Mesothelial cell of epicardium (in vitro differentiated cells): ENCODE data around the gene RHOB. TPM values are rescaled to one million over a fixed set of nuclear protein-coding genes. Genes with fewer than 3 reads are reported as not detected.

Experiments
- DNase-seq, 2 experiments: peaks; one replicate each; pipeline ENCODE4 v3.0.0; 2021; ENCODE audit warnings: low spot score in 2 of 2; ENCODE audit not compliant: unreplicated experiment in 2 of 2
- H3K27ac Mint-ChIP-seq: 2 replicates; pipeline ENCODE4 v1.8.0; 2021; ENCODE audit warnings: mixed read lengths
- H3K27me3 Mint-ChIP-seq: 2 replicates; pipeline ENCODE4 v1.8.0; 2021; ENCODE audit warnings: low read depth, mixed read lengths
- H3K36me3 Mint-ChIP-seq: 2 replicates; pipeline ENCODE4 v1.8.0; 2021; ENCODE audit warnings: mixed read lengths
- H3K4me1 Mint-ChIP-seq: 2 replicates; pipeline ENCODE4 v1.8.0; 2021; ENCODE audit warnings: mixed read lengths
- H3K4me3 Mint-ChIP-seq: 2 replicates; pipeline ENCODE4 v1.8.0; 2021; ENCODE audit warnings: mild to moderate bottlenecking, moderate library complexity, mixed read lengths
- H3K9me3 Mint-ChIP-seq: 2 replicates; pipeline ENCODE4 v1.8.0; 2021; ENCODE audit warnings: mixed read lengths
- total RNA-seq: library from RNA; stranded (reverse); gene quantifications from 3 replicates; pipeline ENCODE4 v1.2.1, GENCODE V29; 2021
- TF ChIP-seq, protein P1 (sequence below): fragments of 200-600 bp; sonication (generic); IDR thresholded peaks from one replicate; pipeline ENCODE4 v1.5.0; 2021; ENCODE audit warnings: antibody characterized with exemption; ENCODE audit not compliant: unreplicated experiment

The RHOB gene
- total RNA-seq, 1 donor from 2014 or later = 85.9 TPM

DNA sequence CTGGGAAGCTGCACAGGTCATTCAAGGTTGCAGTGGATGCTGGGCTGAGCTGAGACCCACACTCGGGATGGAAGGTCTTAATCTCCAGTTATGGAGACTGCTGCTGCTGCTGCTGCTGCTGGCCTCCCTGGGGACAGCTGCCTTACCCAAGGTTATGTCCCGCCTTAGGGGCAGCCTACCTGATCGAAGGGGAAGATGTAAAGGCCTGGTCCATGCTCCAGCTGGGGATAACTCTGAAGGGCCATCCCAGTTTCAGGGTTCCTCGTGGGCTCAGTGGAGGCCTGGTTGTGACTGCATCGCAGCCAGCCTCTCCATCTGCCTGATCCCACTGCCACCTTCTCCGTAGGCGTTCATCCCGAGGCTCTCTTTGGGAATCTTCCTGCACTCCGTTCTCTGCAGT, 33.0 kb downstream of the RHOB start:
- Mint-ChIP-seq H3K9me3 (peaks cover 7% of the 10 kb centered on the region), H3K36me3 (no peaks in the 10 kb centered on the region)

DNA sequence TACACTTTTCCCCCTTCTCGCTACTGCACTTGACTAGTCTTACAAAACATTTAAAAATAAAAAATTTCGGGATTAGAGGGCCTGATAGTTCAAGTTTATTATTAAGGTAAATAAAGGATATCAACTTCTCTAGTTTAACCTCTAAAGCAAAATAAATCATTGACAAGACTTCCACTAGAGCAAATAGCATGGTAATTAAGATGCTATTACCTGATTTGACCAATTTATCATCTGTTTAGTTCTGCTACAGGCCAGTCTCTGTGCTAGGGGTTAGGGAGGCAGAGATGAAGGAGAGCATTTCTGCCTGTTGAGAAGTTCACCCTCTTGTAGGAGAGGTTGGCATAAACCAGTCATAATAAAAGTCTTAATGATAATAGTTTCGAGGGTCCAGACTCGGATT, 34.0 kb downstream of the RHOB start:
- Mint-ChIP-seq H3K9me3 (peaks cover 7% of the 10 kb centered on the region), H3K27ac (no peak overlapping the region), H3K36me3 (no peaks in the 10 kb centered on the region), H3K4me1 (peaks cover 2% of the 10 kb centered on the region), H3K4me3 (no peak overlapping the region), H3K27me3 (no peaks in the 10 kb centered on the region)
- no peak for DNase-seq
- TF ChIP-seq, protein P1, sequence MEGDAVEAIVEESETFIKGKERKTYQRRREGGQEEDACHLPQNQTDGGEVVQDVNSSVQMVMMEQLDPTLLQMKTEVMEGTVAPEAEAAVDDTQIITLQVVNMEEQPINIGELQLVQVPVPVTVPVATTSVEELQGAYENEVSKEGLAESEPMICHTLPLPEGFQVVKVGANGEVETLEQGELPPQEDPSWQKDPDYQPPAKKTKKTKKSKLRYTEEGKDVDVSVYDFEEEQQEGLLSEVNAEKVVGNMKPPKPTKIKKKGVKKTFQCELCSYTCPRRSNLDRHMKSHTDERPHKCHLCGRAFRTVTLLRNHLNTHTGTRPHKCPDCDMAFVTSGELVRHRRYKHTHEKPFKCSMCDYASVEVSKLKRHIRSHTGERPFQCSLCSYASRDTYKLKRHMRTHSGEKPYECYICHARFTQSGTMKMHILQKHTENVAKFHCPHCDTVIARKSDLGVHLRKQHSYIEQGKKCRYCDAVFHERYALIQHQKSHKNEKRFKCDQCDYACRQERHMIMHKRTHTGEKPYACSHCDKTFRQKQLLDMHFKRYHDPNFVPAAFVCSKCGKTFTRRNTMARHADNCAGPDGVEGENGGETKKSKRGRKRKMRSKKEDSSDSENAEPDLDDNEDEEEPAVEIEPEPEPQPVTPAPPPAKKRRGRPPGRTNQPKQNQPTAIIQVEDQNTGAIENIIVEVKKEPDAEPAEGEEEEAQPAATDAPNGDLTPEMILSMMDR = no peak

More for the DNA sequence above, 33.0 kb downstream of the RHOB start:
- DNase-seq = no peak
- Mint-ChIP-seq H3K4me1 (peaks cover 2% of the 10 kb centered on the region), H3K27ac (no peak overlapping the region), H3K4me3 (no peak overlapping the region), H3K27me3 (no peaks in the 10 kb centered on the region)
- TF ChIP-seq, protein P1 = no peak

DNA sequence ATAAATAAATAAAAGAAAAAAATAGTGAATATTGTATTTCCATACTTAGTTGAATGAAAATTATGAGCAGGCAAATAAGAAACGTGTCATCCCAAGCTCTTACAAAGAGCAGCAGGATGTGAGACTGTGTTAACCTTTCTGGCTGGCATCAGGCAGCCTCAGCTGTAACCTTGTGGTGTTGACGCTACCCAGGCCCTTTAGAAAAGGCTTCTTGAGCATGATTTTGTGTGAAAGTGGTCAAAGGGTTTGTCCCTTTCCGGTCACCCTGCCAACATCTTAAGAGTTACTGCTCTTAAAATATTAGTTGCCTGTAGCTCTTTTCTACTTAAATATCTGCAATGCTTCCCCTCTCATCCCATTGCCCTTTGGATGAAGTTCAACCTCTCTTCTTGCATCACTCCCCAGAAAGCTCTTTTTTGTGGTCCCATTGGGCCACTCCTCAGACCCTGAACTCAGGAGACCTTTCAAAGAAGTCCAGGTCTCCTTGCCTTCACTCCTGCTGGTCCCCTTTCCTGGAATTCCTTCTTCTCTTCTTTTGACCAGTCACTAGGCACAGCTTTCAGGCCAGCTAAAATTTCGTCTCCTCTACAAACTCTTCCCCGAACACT, 35.0 kb downstream of the RHOB start:
- H3K9me3 Mint-ChIP-seq = peaks cover 7% of the 10 kb centered on the region
- H3K27me3 Mint-ChIP-seq = no peaks in the 10 kb centered on the region
- peaks cover 6% of the 10 kb centered on the region for H3K4me1 Mint-ChIP-seq
- no peak overlapping the region for H3K4me3 Mint-ChIP-seq
- DNase-seq = no peak
- no peak overlapping the region for H3K27ac Mint-ChIP-seq
- TF ChIP-seq, protein P1 = no peak
- H3K36me3 Mint-ChIP-seq = no peaks in the 10 kb centered on the region

DNA sequence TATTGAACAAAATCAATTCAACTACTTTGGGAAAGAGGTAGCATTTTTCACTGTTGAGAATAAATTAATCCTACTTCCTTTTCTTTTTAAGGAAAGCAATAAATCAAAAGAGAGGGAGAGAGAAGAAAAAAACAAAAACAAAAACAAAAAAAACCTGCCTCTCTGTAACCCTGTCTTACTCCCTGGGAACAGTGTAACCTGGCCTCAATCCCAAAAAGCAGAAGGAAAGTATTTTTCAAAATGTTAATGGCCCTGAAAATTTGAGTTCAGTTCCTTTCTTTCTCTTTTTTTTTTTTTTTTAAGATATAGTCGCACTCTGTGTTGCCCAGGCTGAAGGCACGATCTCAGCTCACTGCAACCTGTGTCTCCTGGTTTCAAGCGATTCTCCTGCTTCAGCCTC, 35.9 kb downstream of the RHOB start:
- TF ChIP-seq, protein P1 = no peak
- H3K4me3 Mint-ChIP-seq = no peak overlapping the region
- H3K27ac Mint-ChIP-seq = no peak overlapping the region
- H3K27me3 Mint-ChIP-seq = no peaks in the 10 kb centered on the region
- peaks cover 14% of the 10 kb centered on the region for H3K4me1 Mint-ChIP-seq
- H3K9me3 Mint-ChIP-seq = peaks cover 7% of the 10 kb centered on the region
- H3K36me3 Mint-ChIP-seq = no peaks in the 10 kb centered on the region
- DNase-seq = no peak

DNA sequence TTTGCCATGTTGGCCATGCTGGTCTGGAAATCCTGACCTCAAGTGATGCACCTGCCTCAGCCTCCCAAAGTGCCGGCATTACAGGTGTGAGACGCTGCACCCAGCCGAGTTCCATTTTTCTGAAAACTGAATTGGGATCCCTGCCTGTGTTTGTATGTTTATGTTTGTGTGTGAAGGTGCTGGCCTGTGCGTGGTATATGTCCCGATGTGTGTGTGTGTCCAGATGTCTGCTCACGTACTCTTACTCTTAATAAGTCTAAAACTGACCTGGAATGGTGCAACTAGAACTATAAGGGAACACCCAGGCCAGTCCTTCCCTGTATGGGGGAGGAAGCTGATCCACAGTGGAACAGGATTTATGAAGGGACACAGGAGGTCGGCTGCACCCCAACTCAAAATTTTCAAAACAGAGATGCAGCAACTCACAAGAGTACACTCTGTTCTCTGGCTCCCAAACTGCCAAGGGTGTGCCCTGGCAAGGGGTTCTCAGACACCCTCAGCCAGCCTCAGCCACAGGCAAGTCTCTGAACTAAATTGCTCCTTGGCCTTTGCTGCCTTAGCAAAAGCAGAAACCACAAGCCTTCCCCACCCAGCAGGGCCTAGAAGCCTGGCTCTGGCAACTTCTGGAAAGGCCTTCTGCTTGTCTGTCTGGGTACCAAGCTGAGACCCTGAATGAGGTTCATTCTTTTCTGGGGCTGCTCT, 36.5 kb downstream of the RHOB start:
- TF ChIP-seq, protein P1 = no peak
- Mint-ChIP-seq H3K36me3 (no peaks in the 10 kb centered on the region), H3K9me3 (peaks cover 4% of the 10 kb centered on the region), H3K27me3 (no peaks in the 10 kb centered on the region), H3K4me3 (no peak overlapping the region), H3K4me1 (peaks cover 20% of the 10 kb centered on the region), H3K27ac (no peak overlapping the region)
- no peak for DNase-seq
